B cell (primary cell): ENCODE data around the gene AUTS2. TPM values are rescaled to one million over a fixed set of nuclear protein-coding genes. Genes with fewer than 3 reads are reported as not detected.

ENCODE experiments used
- ATAC-seq: fragments of 200-7000 bp; cut with Tn5 transposase; one replicate; pipeline ENCODE4 v1.10.0; 2021; ENCODE audit warnings: low read depth, mild to moderate bottlenecking, moderate number of reproducible peaks, moderate library complexity
- CTCF ChIA-PET: fragments of 350-600 bp; sonication (Branson Sonifier 250); formaldehyde crosslinking; loops from one replicate; lab custom pipeline; 2021; ENCODE audit warnings: antibody characterized with exemption, inconsistent platforms; lab: Charles Lee
- POLR2A ChIA-PET: fragments of 350-600 bp; sonication (Branson Sonifier 250); formaldehyde crosslinking; loops from one replicate; lab custom pipeline; 2021; ENCODE audit warnings: antibody characterized with exemption; lab: Charles Lee
- DNase-seq: peaks from one replicate; pipeline ENCODE4 v3.0.0; 2013
- H2AFZ ChIP-seq: 2 replicates; pipeline ENCODE4 v1.6.1; 2012; ENCODE audit warnings: mild to moderate bottlenecking, low read depth, low read length; ENCODE audit not compliant: insufficient read depth, poor library complexity, severe bottlenecking
- H3K27ac ChIP-seq, 2 donors: 1 replicate in 1 of 2; 2 replicates in 1 of 2; pipeline ENCODE4 v1.5.1; 2012 to 2013; ENCODE audit warnings: low read length in 2 of 2, mild to moderate bottlenecking in 2 of 2, moderate library complexity in 1 of 2
- H3K27me3 ChIP-seq, 4 experiments: fragments of 200-600 bp in 1 of 4; sonication (generic) in 1 of 4; replicated peaks in 1 of 4; 1 replicate in 2 of 4; 2 replicates in 2 of 4; pipeline versions ENCODE4 v1.6.1 to v1.7.0; 2013 to 2016; ENCODE audit warnings: low read length in 3 of 4, mild to moderate bottlenecking in 2 of 4, mixed read lengths in 1 of 4, moderate library complexity in 1 of 4; ENCODE audit not compliant: insufficient read depth in 4 of 4, control insufficient read depth in 3 of 4; ENCODE audit errors: control extremely low read depth in 1 of 4
- H3K36me3 ChIP-seq, 2 experiments: replicated peaks in 1 of 2; 1 replicate in 1 of 2; 2 replicates in 1 of 2; pipeline versions ENCODE4 v1.6.1 to v1.7.1; 2013; ENCODE audit warnings: low read length in 1 of 2; ENCODE audit not compliant: insufficient read depth in 2 of 2, control insufficient read depth in 1 of 2; ENCODE audit errors: control extremely low read depth in 1 of 2, extremely low read depth in 1 of 2
- H3K4me1 ChIP-seq, 2 donors: fragments of 200-600 bp in 1 of 2; sonication (generic) in 1 of 2; 1 replicate in 1 of 2; 2 replicates in 1 of 2; pipeline versions ENCODE4 v1.5.1 to v1.6.1; 2013 to 2017; ENCODE audit warnings: low read length in 2 of 2; ENCODE audit not compliant: control insufficient read depth in 2 of 2, insufficient read depth in 2 of 2
- H3K4me2 ChIP-seq: replicated peaks from 2 replicates; pipeline ENCODE3; 2012; ENCODE audit warnings: mild to moderate bottlenecking, low read depth, low read length; ENCODE audit not compliant: poor library complexity, severe bottlenecking
- H3K4me3 ChIP-seq, 5 experiments: fragments of 200-600 bp in 1 of 5; sonication (generic) in 1 of 5; 1 replicate in 3 of 5; 2 replicates in 2 of 5; pipeline versions ENCODE4 v1.5.1 to v1.7.0; 2011 to 2016; ENCODE audit warnings: low read length in 4 of 5, mild to moderate bottlenecking in 4 of 5, low read depth in 2 of 5, control low read depth in 1 of 5, moderate library complexity in 1 of 5; ENCODE audit not compliant: insufficient read depth in 1 of 5; ENCODE audit errors: control extremely low read depth in 1 of 5, extremely low read depth in 1 of 5
- H3K79me2 ChIP-seq: fragments of 200-600 bp; sonication (generic); one replicate; pipeline ENCODE4 v1.6.0; 2016; ENCODE audit warnings: low read length; ENCODE audit not compliant: control insufficient read depth, insufficient read depth
- H3K9ac ChIP-seq: fragments of 200-600 bp; sonication (generic); 2 replicates; pipeline ENCODE4 v1.6.1; 2017; ENCODE audit warnings: mild to moderate bottlenecking, low read length, moderate library complexity
- H3K9me3 ChIP-seq, 3 donors: one replicate each; pipeline versions ENCODE4 v1.6.1 to v1.7.1; 2013; ENCODE audit warnings: low read length in 2 of 3; ENCODE audit not compliant: control insufficient read depth in 2 of 3, insufficient read depth in 1 of 3; ENCODE audit errors: control extremely low read depth in 1 of 3
- H4K20me1 ChIP-seq: 2 replicates; pipeline ENCODE4 v1.6.0; 2012; ENCODE audit warnings: mild to moderate bottlenecking, low read length; ENCODE audit not compliant: insufficient read depth, control insufficient read depth, poor library complexity, severe bottlenecking
- H3K27ac Mint-ChIP-seq: one replicate; pipeline ENCODE4 v1.8.0; 2021; ENCODE audit warnings: mixed read lengths
- H3K27me3 Mint-ChIP-seq: one replicate; pipeline ENCODE4 v1.8.0; 2021; ENCODE audit warnings: mixed read lengths
- H3K4me1 Mint-ChIP-seq: one replicate; pipeline ENCODE4 v1.8.0; 2021; ENCODE audit warnings: mixed read lengths
- H3K4me3 Mint-ChIP-seq: one replicate; pipeline ENCODE4 v1.8.0; 2021; ENCODE audit warnings: mixed read lengths
- H3K9me3 Mint-ChIP-seq: one replicate; pipeline ENCODE4 v1.8.0; 2022; ENCODE audit warnings: mixed read lengths; ENCODE audit not compliant: insufficient read depth
- CTCF ChIP-seq: fragments of 200-600 bp; IDR thresholded peaks from one replicate; pipeline ENCODE4 v1.8.0; 2022; ENCODE audit warnings: antibody characterized with exemption, mild to moderate bottlenecking
- EZH2 ChIP-seq: IDR thresholded peaks from 2 replicates; pipeline ENCODE4 v1.6.1; 2012; ENCODE audit warnings: borderline replicate concordance, low read depth, mild to moderate bottlenecking, moderate library complexity, low read length; ENCODE audit not compliant: insufficient read depth, poor library complexity, severe bottlenecking
- WGBS: methylation state at CpG from one replicate; pipeline ENCODE4 v1.1.5; 2013; ENCODE audit warnings: missing lambda C conversion rate; ENCODE audit not compliant: insufficient coverage; 5-methylcytosine and 5-hydroxymethylcytosine counted together
- intact Hi-C: fragments of 100-400 bp; cut with micrococcal nuclease; formaldehyde crosslinking; loops from one replicate; pipeline ENCODE4 v1.10.0; 2022
- polyA plus RNA-seq: library from polyadenylated mRNA; depleted of rRNA; stranded (reverse); fragments of >200 nt; gene quantifications from 2 replicates; pipeline ENCODE4 v1.2.3, GENCODE V29; 2012
- total RNA-seq, 2 donors: library from RNA; stranded (reverse); fragments of 120-200 nt in 1 of 2; gene quantifications; 1 replicate in 1 of 2; 2 replicates in 1 of 2; pipeline versions ENCODE4 v1.2.3 to v1.2.4, GENCODE V29; 2013 to 2022

The AUTS2 gene
- total and polyA plus RNA-seq, 2 donors (not counting 1 experiment from before 2014, with no cell fraction given) = 22.3 to 35.0 TPM

- ATAC-seq (no peak), DNase-seq (no peak)
- ChIA-PET POLR2A (no interaction called here), CTCF (interaction anchor here (0.7 kb wide), 1 partner anchor 16 kb away, joined by 5 read pairs; no protein-coding TSS in a partner anchor)
- Histone ChIP-seq H3K36me3 (no peaks in the 10 kb centered on the region), H3K4me3 (no peak overlapping the region), H3K79me2 (no peaks in the 10 kb centered on the region), H3K9ac (no peak overlapping the region), H3K27me3 (no peaks in the 10 kb centered on the region), H4K20me1 (no peaks in the 10 kb centered on the region), H3K4me1 (peaks cover 0 to 2% of the 10 kb centered on the region in 2 donors), H3K9me3 (peaks cover 0 to 12% (median 0%) of the 10 kb centered on the region in 3 donors), H2AFZ (no peak overlapping the region), H3K4me2 (no peak overlapping the region), H3K27ac (no peak overlapping the region)
- Mint-ChIP-seq H3K4me1 (peaks cover 11% of the 10 kb centered on the region), H3K9me3 (no peaks in the 10 kb centered on the region), H3K4me3 (no peak overlapping the region), H3K27ac (no peak overlapping the region), H3K27me3 (no peaks in the 10 kb centered on the region)
- intact Hi-C loops = no loop called here
- WGBS = 96% methylated on average over 5 of the region's 6 CpGs
- TF ChIP-seq CTCF = no peak
- no peak for TF ChIP-seq EZH2
Observed at GRCh38 chr7:70714506-70715038, 1116.3 kb downstream of the AUTS2 start.

- no peak overlapping the region for H3K4me3 Mint-ChIP-seq
- Histone ChIP-seq H3K36me3 (no peaks in the 10 kb centered on the region), H2AFZ (no peak overlapping the region), H3K79me2 (no peaks in the 10 kb centered on the region), H3K4me2 (no peak overlapping the region), H3K9me3 (peaks cover 0 to 7% (median 0%) of the 10 kb centered on the region in 3 donors), H3K4me3 (no peak overlapping the region), H3K9ac (no peak overlapping the region), H3K4me1 (peaks cover 0 to 2% of the 10 kb centered on the region in 2 donors), H3K27me3 (no peaks in the 10 kb centered on the region), H4K20me1 (no peaks in the 10 kb centered on the region), H3K27ac (no peak overlapping the region)
- POLR2A ChIA-PET = no interaction called here
- 98% methylated on average over 6 of the region's 9 CpGs for WGBS
- intact Hi-C loops = no loop called here
- no peaks in the 10 kb centered on the region for H3K27me3 Mint-ChIP-seq
- DNase-seq (no peak), ATAC-seq (no peak)
- H3K4me1 Mint-ChIP-seq = peaks cover 20% of the 10 kb centered on the region
- no peak overlapping the region for H3K27ac Mint-ChIP-seq
- CTCF ChIA-PET = no interaction called here
- no peaks in the 10 kb centered on the region for H3K9me3 Mint-ChIP-seq
- no peak for TF ChIP-seq EZH2
- no peak for TF ChIP-seq CTCF
Observed at GRCh38 chr7:70717553-70718329, 1119.5 kb downstream of the AUTS2 start.
